K562 (cell line): Measurements from ENCODE around the gene NOM1. TPM values are rescaled to one million over a fixed set of nuclear protein-coding genes. Genes with fewer than 3 reads are reported as not detected.

Experiments
- ARID3B ChIP-seq: fragments of 250-450 bp; sonication (Bioruptor Pico); IDR thresholded peaks from 2 replicates; pipeline ENCODE4 v1.4.0; 2020; ENCODE audit warnings: borderline replicate concordance
- BDP1 ChIP-seq: IDR thresholded peaks from 3 replicates; pipeline ENCODE4 v1.6.1; 2011; ENCODE audit not compliant: insufficient read length, insufficient read depth
- DPF2 ChIP-seq: fragments of 450-650 bp; IDR thresholded peaks from 2 replicates; pipeline ENCODE4 v1.6.1; 2016
- FOS ChIP-seq: IDR thresholded peaks from 3 replicates; pipeline ENCODE4 v1.6.1; 2011; ENCODE audit not compliant: insufficient read length; ENCODE audit errors: extremely low read depth
- GTF2A2 ChIP-seq: IDR thresholded peaks from 2 replicates; pipeline ENCODE4 v1.6.1; 2016; ENCODE audit warnings: mild to moderate bottlenecking, missing genetic modification characterization, missing compliant biosample characterization
- KLF13 ChIP-seq: fragments of 450-650 bp; IDR thresholded peaks from 2 replicates; pipeline ENCODE4 v1.6.1; 2016; ENCODE audit warnings: missing genetic modification characterization, low read depth, mild to moderate bottlenecking, missing compliant biosample characterization, moderate library complexity, borderline replicate concordance
- MXI1 ChIP-seq: IDR thresholded peaks from 2 replicates; pipeline ENCODE4 v1.6.1; 2011; ENCODE audit warnings: low read depth, mild to moderate bottlenecking, improper control_type of control experiment, low read length
- NONO ChIP-seq, 2 experiments: fragments of 200-400 bp in 1 of 2; fragments of 450-650 bp in 1 of 2; formaldehyde crosslinking in 1 of 2; IDR thresholded peaks; 2 replicates each; pipeline ENCODE4 v1.6.1; 2017; ENCODE audit warnings: low read depth in 2 of 2, mild to moderate bottlenecking in 2 of 2, moderate library complexity in 2 of 2, low read length in 1 of 2
- PCBP1 ChIP-seq: fragments of 200-400 bp; formaldehyde crosslinking; IDR thresholded peaks from 2 replicates; pipeline ENCODE4 v1.6.1; 2018; ENCODE audit warnings: mild to moderate bottlenecking, low read depth, low read length; ENCODE audit not compliant: poor library complexity, severe bottlenecking
- RFX5 ChIP-seq: IDR thresholded peaks from 2 replicates; pipeline ENCODE4 v1.6.1; 2011; ENCODE audit warnings: low read depth, mild to moderate bottlenecking, improper control_type of control experiment, low read length
- SMARCB1 ChIP-seq: IDR thresholded peaks from 2 replicates; pipeline ENCODE4 v1.6.1; 2011; ENCODE audit warnings: improper control_type of control experiment, low read depth; ENCODE audit not compliant: insufficient read length
- SRSF9 ChIP-seq: fragments of 200-400 bp; formaldehyde crosslinking; IDR thresholded peaks from 2 replicates; pipeline ENCODE4 v1.6.1; 2017; ENCODE audit warnings: low read depth, low read length, borderline replicate concordance
- TEAD1 ChIP-seq, 2 experiments: fragments of 450-650 bp in 1 of 2; sonication (generic) in 1 of 2; formaldehyde crosslinking; IDR thresholded peaks; 2 replicates each; pipeline versions ENCODE4 v1.4.0 to v1.8.0; 2020 to 2022; ENCODE audit warnings: mild to moderate bottlenecking in 2 of 2, missing genetic modification reagents in 1 of 2
- TFAM ChIP-seq: fragments of 250-450 bp; sonication (Bioruptor Pico); conservative IDR thresholded peaks from 2 replicates; pipeline ENCODE4 v1.5.0; 2021; ENCODE audit warnings: mild to moderate bottlenecking, moderate library complexity
- ZKSCAN1 ChIP-seq: fragments of 150-350 bp; IDR thresholded peaks from 2 replicates; pipeline ENCODE4 v1.6.1; 2016; ENCODE audit warnings: low read depth, low read length
- ZNF324 ChIP-seq: fragments of 250-450 bp; sonication (Bioruptor Pico); IDR thresholded peaks from 2 replicates; pipeline ENCODE4 v1.4.0; 2020; ENCODE audit warnings: mild to moderate bottlenecking
- ZNF584 ChIP-seq: fragments of 200-800 bp; sonication (Bioruptor generic); IDR thresholded peaks from 2 replicates; pipeline ENCODE4 v1.6.1; 2016; ENCODE audit warnings: low read depth, mild to moderate bottlenecking, missing genetic modification characterization, missing compliant biosample characterization
- ZNF77 ChIP-seq: fragments of 250-450 bp; sonication (Bioruptor Pico); IDR thresholded peaks from 2 replicates; pipeline ENCODE4 v1.5.0; 2020
- ZSCAN29 ChIP-seq: fragments of 450-650 bp; IDR thresholded peaks from 2 replicates; pipeline ENCODE4 v1.6.1; 2017
- polyA plus RNA-seq, 8 experiments: library from polyadenylated mRNA; depleted of rRNA in 4 of 8; stranded (reverse) in 5 of 8; unstranded in 3 of 8; fragments of >200 nt; fragmentation: Nextera tagmentation in 2 of 8; fragmentation: Illumina TruSeq in 1 of 8; extraction: Ambion mirVana in 2 of 8; extraction: Trizol in 1 of 8; gene quantifications; 2 replicates each; pipeline versions ENCODE4 v1.2.1 to v1.2.3, GENCODE V29; 2011 to 2014; ENCODE audit warnings: inconsistent platforms in 1 of 8, missing spikeins in 1 of 8
- total RNA-seq, 7 experiments: library from RNA; depleted of rRNA in 6 of 7; stranded (reverse); fragments of >200 nt in 6 of 7; fragmentation: Illumina TruSeq in 2 of 7; extraction: Trizol in 2 of 7; gene quantifications; 2 replicates each; pipeline versions ENCODE4 v1.2.1 to v1.2.3, GENCODE V29; 2011 to 2021; ENCODE audit warnings: low replicate concordance in 1 of 7
- TF ChIP-seq, protein P1 (sequence below): fragments of 250-450 bp; sonication (Bioruptor Pico); IDR thresholded peaks from 2 replicates; pipeline ENCODE4 v1.8.0; 2021; ENCODE audit warnings: moderate library complexity, mild to moderate bottlenecking, inconsistent platforms
- TF ChIP-seq, protein P2 (sequence below): fragments of 450-650 bp; IDR thresholded peaks from 2 replicates; pipeline ENCODE4 v1.6.1; 2014; ENCODE audit warnings: low read depth, mild to moderate bottlenecking, moderate library complexity, borderline replicate concordance
- TF ChIP-seq, protein P3 (sequence below), 2 experiments: fragments of 150-350 bp in 1 of 2; IDR thresholded peaks; 2 replicates each; pipeline ENCODE4 v1.6.1; 2012 to 2016; ENCODE audit warnings: low read depth in 2 of 2, low read length in 2 of 2, mild to moderate bottlenecking in 1 of 2, moderate library complexity in 1 of 2

Gene NOM1
- total and polyA plus RNA-seq, 9 of the 15 experiments (the other 6 are each of a cell fraction or from before 2014, with no cell fraction given), result 6.8 to 47.3 (median 37.4) TPM

DNA sequence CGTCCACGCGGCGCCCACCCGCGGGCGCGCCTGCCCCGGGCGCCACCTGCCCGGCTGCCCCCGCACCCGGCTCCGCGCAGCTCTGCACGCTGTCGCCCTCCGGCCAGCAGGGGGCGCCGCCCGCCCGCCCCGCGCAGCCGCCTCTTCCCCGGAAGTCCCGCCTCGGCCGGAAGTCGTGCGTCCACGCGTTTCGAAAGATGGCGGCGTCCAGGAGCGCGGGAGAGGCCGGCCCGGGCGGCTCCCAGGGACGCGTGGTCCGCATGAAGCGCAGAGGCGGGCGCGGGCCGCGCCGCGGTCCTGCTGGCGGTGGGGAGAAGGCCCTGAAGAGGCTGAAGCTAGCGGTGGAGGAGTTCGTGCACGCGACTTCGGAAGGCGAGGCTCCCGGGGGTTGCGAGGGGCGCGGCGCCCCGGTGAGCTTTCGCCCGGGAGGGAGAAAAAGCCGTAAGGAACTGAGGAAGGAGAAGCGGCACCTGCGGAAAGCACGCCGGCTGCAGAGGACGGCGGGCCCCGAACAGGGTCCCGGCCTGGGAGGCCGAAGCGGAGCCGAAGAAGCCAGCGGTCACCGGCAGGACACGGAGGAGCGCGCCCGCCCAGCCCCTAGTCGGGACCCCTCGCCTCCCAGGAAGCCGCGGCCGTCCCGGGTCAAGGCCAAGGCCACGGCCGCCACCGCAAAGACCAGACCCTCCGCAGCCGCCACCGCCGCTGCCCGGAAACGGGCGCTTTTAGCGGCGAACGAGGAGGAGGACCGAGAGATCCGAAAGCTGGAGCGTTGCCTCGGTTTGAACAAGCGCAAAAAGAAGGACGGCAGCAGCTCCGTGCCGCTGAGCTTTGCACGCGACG, at the start of gene NOM1 (continued):
- TF ChIP-seq, protein P1, sequence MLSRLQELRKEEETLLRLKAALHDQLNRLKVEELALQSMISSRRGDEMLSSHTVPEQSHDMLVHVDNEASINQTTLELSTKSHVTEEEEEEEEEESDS (CRISPR knock-in tag), result no peak
- TF ChIP-seq, protein P2, sequence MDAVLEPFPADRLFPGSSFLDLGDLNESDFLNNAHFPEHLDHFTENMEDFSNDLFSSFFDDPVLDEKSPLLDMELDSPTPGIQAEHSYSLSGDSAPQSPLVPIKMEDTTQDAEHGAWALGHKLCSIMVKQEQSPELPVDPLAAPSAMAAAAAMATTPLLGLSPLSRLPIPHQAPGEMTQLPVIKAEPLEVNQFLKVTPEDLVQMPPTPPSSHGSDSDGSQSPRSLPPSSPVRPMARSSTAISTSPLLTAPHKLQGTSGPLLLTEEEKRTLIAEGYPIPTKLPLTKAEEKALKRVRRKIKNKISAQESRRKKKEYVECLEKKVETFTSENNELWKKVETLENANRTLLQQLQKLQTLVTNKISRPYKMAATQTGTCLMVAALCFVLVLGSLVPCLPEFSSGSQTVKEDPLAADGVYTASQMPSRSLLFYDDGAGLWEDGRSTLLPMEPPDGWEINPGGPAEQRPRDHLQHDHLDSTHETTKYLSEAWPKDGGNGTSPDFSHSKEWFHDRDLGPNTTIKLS, result peak; percentile 83
- TF ChIP-seq KLF13, result peak; percentile 48; the same call in 1 of the 2 replicates
- no peak for TF ChIP-seq ARID3B
- TF ChIP-seq GTF2A2 (tag), result no peak
- TF ChIP-seq TEAD1 (CRISPR knock-in tag; IDR thresholded peaks at IDR 0.05), result peak in 1 of 2 experiments; percentile 87; a peak in 2 of 4 replicates
- TF ChIP-seq FOS, result no peak
- TF ChIP-seq SMARCB1, result no peak
- TF ChIP-seq NONO (IDR thresholded peaks at IDR 0.05; ENCODE audit: low read depth in 2 of 2, low read length in 1 of 2), result peak; percentile 93 to 95
- TF ChIP-seq ZNF324 (CRISPR knock-in tag), result no peak
- TF ChIP-seq MXI1, result peak; percentile 91
- TF ChIP-seq, protein P3, sequence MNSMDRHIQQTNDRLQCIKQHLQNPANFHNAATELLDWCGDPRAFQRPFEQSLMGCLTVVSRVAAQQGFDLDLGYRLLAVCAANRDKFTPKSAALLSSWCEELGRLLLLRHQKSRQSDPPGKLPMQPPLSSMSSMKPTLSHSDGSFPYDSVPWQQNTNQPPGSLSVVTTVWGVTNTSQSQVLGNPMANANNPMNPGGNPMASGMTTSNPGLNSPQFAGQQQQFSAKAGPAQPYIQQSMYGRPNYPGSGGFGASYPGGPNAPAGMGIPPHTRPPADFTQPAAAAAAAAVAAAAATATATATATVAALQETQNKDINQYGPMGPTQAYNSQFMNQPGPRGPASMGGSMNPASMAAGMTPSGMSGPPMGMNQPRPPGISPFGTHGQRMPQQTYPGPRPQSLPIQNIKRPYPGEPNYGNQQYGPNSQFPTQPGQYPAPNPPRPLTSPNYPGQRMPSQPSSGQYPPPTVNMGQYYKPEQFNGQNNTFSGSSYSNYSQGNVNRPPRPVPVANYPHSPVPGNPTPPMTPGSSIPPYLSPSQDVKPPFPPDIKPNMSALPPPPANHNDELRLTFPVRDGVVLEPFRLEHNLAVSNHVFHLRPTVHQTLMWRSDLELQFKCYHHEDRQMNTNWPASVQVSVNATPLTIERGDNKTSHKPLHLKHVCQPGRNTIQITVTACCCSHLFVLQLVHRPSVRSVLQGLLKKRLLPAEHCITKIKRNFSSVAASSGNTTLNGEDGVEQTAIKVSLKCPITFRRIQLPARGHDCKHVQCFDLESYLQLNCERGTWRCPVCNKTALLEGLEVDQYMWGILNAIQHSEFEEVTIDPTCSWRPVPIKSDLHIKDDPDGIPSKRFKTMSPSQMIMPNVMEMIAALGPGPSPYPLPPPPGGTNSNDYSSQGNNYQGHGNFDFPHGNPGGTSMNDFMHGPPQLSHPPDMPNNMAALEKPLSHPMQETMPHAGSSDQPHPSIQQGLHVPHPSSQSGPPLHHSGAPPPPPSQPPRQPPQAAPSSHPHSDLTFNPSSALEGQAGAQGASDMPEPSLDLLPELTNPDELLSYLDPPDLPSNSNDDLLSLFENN (IDR thresholded peaks at IDR 0.05; ENCODE audit: low read depth in 2 of 2, low read length in 2 of 2), result peak in 1 of 2 experiments; percentile 44; a peak in 1 of 4 replicates
- TF ChIP-seq TFAM (CRISPR knock-in tag), result no peak
- TF ChIP-seq RFX5, result no peak
- no peak for TF ChIP-seq ZNF584
- TF ChIP-seq SRSF9, result no peak
- no peak for TF ChIP-seq BDP1
- no peak for TF ChIP-seq DPF2
- no peak for TF ChIP-seq ZSCAN29
- TF ChIP-seq ZNF77 (CRISPR knock-in tag), result no peak
- peak; percentile 48 for TF ChIP-seq PCBP1
- TF ChIP-seq ZKSCAN1, result peak; percentile 59; the same call in 1 of the 2 replicates
